ENCODE results near the gene COL1A2.

Gene COL1A2

DNA sequence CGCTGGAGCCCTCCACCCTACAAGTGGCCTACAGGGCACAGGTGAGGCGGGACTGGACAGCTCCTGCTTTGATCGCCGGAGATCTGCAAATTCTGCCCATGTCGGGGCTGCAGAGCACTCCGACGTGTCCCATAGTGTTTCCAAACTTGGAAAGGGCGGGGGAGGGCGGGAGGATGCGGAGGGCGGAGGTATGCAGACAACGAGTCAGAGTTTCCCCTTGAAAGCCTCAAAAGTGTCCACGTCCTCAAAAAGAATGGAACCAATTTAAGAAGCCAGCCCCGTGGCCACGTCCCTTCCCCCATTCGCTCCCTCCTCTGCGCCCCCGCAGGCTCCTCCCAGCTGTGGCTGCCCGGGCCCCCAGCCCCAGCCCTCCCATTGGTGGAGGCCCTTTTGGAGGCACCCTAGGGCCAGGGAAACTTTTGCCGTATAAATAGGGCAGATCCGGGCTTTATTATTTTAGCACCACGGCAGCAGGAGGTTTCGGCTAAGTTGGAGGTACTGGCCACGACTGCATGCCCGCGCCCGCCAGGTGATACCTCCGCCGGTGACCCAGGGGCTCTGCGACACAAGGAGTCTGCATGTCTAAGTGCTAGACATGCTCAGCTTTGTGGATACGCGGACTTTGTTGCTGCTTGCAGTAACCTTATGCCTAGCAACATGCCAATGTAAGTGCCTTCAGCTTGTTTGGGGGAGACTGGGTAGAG lies at the start of gene COL1A2:
TSS of gene COL1A2 (plus strand) at position 459 of the 704 bp plus-strand sequence. CDS start at position 596, 137 bp downstream.
- no peak for DNase-seq

DNA sequence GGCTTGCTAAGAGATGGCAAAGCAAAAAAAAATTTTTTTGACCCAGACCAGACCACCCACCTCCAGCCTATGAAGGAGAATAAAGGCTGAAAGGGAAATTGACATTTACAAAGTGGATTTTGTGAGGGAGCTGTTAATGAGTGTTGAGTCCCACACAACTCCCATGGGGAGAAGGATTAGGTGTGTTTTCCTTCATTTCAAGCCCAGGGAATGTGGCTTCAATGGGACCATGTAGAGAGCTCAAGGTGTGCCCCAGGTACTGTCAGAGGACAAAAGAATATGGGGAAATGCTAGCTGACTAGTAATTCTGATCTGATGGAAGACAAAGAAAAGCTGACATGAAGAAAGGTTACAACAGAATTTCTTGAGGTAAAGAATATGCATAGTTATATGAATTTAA lies 48.8 kb upstream of the COL1A2 start:
- no peak for DNase-seq

DNA sequence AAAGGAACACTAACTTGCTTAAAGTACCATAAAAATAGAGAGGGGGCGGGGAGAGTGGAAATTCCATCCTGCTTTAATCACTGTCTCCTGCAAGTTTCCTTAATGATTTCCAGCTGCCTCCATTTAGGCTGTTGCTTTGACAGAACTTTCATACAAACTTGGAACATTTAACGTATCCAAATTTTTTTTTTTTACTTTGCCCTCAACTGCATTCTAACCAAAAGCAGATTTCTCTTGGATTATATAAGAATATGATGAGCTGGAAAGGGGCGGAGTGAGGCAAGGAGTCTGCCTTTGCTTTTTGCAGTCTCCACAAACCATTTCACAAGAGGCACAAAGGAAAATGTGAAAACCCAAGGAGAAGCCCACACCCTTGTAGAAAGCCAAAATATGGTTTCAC lies 46.6 kb upstream of the COL1A2 start:
- no peak for DNase-seq

DNA sequence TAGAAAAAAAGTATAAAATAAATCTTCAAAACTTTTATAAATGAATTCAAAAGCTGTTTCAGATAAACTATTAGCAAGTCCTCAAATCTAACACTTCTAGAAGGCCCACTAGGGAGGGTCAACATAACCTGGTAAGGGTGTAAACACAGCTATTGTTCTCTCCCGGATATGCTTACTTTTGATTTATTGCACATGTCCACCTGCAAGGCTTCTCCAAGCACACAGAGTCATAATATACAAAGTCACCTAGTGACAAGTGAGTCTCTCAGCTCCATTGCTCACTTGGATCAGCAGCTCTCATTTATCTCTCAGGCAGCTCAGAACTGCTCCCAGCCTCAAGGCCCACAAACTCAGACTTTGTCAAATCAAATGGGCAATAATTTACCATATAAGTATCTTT lies 44.0 kb upstream of the COL1A2 start:
- no peak for DNase-seq

DNA sequence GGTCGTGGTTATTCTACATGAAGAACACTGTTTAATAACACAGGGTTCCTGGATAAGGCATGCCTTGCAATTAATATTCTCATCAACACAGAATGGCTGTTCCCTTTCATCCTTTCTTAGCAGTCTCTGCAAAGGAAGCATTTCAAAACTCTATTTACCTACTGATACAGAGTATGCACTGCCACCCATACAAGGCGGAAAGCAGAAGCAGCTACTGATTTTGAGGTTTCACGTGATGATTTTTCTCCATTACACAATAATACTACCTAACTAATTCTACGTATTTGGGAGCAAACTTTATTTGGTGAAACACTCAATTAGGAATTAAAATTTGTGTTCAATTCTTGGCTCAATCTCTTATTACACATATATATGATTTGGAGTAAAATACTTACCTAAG lies 43.0 kb upstream of the COL1A2 start:
- no peak for DNase-seq

DNA sequence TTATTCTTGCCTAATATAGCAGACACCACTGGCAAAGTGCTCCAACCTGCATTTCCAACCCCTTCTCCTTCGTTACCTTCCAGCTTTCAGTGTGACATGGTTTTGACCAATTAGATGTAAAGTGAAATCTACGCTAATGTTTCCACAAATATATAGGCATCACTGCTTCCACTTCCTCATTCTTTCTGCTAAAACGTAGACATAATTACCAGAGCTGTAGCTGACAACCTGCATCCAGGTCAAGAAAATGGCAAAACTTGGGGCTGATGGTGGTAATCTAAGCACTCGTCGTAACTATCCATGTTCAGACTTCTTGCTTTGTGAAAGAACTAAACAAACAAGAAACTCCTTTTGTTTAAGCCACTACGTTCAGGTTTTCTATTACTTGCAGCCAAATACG lies 41.8 kb upstream of the COL1A2 start:
- DNase-seq = no peak

DNA sequence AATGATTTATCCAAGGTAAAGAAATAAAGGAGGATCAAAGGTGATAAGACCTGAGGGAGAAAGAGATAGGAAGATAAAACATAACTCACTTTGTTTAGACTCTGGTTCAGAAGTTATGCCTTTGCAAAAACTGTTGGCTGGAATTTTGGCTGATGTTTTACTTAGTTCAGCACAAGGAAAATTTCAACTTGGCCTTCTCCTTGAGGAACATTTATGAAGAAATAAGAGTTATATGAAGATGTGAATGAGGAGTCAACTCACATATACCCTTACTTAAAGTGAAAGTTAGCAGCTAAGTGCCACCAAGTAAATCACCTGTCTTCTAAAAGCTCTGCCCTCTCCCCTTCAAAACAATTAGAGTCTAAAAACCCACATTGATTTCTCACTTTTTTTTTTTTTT lies 39.7 kb upstream of the COL1A2 start:
- no peak for DNase-seq

DNA sequence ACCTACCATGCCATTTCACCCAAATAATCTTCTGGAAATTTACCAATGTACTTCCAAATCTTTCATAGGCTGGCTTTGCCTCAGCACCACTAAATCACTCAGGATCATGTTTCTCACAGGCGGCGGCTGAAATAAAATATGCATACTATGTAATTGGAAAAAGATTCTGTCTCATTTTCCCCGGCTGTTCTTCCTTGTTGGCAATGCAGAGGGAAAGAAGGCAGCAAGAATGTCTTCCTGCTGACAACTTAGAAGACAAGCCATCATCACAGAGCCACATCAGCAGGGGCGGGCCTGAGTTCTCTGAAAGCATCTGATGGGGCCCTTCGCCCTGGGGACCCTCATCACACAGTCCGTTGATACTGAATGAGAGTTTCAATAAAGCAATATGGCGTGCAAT lies 39.2 kb upstream of the COL1A2 start:
- no peak for DNase-seq

DNA sequence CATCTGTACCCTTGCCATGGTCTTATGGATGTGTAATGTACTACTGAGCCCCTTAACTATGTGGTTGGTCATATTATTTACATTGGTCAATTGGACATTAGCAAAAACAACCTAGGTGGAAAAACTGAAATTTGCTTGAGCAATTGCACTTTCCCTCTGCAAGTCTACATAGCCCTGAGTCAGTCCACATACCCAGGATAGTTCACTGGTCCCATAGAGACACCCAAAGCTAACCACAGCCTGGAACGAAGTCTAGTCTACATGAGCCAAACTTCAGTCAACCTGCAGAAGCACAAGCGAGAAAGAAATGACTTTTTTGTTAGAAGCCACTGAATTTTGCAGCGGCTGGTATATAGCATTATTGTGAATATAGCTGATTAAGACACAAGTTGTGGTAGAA lies 37.6 kb upstream of the COL1A2 start:
- DNase-seq = no peak

DNA sequence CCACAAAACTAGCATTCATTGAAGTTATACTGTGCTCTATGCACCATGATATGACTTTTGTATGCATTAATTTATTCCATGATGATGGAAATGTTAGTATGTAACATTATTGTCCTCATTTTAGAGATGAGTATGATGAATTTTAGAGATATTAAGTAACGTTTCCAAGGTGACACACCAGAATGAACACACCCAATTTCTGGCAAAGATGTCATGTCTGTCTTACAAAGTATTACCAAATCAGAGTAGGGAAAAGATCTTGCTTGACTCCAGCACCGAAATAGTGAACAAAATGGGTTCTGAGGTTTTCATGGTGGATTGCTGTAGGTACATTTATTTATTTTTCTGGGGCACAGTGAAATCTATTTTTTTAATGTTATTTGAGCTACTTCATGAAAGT lies 33.8 kb upstream of the COL1A2 start:
- DNase-seq = no peak

DNA sequence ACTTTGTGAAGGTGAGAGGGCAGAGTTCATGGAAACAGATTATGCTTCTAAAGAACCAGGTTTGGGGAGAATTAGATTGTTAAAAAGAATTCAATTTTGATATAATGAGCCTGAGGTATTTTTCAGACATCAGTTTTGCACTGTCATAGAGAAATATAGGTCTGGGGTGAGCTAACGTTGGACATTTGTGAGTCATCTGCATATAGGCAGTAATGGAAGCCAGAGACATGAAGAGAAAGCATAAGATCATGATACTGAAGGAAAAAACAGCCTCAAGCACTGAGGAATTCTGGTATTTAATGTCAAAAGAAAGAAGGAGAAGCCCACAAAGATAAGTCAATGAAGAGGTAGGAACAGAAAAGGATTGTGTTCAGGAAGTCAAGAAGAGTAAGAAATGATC lies 32.4 kb upstream of the COL1A2 start:
- no peak for DNase-seq

DNA sequence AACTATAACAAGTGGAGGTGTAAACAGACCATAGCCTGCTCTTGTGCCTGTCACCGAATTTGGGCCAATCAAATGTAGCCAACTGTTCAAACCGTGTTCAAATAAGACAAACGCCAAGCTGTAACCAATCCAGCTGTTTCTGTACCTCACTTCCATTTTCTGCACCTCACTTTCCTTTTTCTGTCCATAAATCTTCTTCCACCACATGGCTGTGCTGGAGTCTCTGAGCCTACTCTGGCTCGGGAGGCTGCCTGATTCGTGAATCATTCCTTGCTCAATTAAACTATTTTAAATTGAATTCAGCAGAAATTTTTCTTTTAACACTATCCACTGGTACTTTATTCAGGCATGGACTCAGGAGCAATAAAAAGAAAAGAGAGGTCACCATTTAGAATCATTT lies 29.9 kb upstream of the COL1A2 start:
- no peak for DNase-seq

DNA sequence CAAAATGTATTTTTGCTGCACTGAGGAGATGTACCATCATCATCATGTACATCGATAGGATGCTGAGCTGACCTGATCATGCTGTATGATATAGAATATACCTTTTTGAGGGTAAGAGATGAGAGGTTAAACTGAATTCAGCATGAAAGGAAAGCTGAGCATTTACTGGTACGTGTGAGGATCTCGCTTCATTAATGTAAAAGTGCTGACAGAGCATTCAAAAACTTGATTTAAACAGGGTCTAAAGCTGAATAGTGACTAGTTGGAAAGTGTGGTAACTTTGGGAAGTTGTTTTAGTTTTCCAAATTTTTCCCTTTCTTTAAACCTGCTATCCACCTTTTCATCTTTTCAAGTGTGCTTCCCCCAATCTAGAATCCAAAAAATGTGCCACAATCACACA lies 28.5 kb upstream of the COL1A2 start:
- no peak for DNase-seq

DNA sequence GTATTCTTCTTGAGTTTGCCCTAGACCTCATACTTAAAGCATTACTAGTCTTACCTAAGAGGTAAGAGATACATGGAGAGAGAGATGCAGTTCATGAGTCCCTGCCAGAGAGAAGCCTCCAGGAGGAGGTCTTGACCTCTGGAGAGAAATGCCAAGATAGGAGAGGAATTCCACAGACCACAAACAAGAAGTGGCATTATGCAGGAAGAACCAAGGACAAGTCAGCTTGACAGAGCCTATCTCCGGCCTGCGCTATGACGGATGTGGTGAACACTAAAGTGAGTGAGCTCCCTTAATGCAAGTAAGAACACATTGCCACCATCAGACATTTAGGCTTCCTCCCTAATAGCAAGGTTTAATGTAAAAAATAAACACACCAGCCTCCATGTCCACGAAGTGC lies 27.9 kb upstream of the COL1A2 start:
- DNase-seq = no peak

DNA sequence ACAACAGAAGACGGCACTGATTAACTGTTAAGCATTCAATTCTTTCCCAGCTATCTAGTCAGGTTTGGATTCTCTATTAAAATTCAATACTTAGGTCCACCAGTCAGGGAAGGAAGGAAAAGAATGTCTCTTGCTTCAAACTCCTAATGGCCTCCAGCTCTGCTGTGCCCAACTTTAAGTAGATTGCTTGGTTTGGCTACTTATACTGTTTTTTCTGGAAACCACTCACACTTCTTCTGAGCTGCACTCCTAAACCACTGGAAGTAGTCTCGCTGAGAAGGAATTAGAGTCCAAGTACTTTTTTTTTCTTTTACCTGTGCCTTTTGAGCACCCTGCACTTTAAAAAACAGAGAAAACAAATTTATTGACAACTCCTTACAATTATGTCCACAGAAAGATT lies 26.7 kb upstream of the COL1A2 start:
- no peak for DNase-seq

DNA sequence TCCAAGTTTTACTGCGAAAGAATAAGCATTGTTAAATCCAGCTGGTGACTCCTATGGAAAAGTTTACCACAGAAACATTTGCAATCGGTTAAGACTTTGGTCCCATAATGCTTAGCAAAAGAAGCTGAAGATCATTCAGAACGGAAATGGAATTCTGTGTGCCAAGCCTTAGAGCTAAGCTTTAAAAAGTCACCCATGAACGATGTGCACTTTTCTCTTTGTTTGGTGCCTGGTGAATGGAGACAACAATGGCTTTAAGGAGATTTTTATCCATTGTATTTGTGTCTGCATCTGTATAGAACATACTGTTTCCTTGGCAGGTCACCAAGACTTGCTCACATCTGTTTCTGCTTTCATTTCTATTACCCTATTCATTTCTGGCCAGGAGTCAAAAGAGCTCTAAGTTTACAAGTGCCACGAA lies 26.3 kb upstream of the COL1A2 start:
- no peak for DNase-seq

DNA sequence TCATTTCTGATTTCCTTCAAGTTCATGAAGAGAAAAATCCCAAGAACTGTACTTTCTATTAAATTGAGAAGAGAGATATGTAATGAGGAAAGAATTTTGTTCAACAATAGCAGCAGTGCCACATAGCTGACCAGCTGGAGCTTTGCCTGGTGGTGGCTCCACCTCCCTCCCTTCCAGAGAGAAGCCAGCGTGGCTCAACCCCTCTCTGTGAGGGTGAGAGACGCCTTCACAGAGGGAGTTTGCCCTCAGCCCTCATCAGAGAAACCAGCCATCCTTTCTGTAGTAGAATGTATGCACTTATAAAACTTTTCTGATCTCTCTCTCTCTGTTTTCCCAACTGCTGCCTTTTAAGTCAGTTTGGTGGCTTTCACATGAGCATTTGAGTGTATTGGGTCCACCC lies 20.5 kb upstream of the COL1A2 start:
- no peak for DNase-seq

DNA sequence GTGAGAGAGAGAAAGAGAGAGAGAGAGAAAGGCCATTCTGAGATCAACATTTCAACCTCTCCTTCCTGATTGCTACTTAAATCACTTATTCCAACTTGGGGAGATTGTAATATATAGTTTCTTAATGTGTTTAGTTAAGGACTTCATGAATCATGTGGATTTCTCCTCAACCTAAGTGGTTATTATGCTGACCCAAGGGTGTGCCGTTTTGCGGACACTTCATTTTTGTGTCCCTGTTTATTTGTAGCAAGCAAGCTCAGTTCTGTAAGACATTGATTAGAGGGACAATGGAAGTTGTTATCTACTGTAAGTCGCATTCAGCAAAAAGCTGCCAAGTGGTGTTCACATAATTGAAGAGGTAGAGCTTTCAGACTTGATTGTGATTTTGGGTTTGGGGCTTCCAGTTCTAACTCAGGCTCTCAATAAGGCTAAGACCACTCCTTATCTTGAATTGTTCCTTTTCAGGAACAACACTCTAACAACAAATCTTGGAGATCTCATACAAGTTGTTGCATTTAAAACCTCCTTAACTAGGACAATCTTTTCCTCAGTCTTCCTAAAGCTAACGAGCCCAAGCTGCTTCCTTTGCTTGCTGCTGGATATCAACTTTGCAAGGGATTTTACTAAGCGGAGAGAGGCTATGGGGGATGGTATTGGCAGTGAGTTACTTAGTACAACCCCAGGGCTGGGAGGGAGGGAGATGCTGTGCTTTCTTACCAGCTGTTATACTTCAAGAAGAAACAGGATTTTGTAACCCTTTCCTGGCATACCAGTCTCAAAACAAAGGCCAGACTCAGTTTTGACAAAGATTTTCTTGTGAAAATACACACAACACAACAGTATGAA lies 19.8 kb upstream of the COL1A2 start:
- no peak for DNase-seq

DNA sequence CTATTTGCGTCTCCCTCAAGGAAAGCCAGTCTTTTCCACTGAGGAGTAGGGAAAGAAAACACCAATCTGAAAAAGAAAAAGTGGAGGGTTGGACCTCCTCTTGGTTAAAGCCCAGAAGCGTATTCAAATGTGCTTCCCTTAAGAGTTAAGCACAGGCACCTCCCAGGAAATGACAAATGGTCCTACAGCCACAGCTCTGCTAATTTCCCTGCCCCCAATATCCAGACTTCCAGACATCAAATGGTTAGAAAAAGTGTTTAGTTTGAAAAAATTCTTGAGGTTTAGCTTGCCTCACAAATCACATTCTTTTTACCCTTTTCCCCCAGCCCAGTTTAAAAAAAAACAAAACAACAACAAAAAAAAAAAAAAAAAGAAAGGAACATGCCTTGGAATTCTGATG lies 19.0 kb upstream of the COL1A2 start:
- DNase-seq = no peak

DNA sequence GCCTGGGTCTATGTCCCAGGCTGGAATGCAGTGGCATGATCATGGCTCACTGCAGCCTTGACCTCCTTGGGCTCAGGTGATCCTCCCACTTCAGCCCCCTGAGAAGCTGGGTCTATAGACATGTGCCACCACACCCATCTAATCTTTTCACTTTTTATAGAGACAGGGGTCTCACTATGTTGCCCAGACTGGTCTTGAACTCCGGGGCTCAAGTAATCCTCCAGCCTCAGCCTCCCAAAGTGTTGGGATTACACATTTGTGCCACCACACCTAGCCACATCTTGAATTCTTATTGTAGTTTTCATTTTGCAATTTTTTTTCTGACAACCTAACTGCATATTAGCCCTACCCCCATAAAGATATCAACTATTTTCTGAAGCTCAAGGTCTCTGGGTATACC lies 18.4 kb upstream of the COL1A2 start:
- DNase-seq = no peak

DNA sequence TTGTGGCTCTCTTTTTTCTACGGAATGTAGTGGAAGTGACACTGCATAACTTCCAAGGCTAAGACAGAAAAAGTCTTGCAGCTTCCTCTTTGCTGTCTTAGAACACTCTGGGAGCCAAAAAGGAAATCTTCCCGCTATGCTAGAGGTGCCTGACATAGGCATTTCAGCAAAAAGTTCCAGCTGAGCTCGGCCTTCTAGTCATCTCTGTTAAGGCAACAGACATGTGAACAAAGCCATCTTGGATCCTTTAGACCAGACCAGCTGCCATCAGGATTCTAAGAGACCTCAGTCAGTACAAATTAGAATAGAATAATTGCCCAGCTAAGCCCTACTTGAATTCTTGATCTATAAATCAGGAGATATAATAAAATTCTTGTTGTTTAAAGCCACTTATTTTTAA lies 16.3 kb upstream of the COL1A2 start:
- no peak for DNase-seq

DNA sequence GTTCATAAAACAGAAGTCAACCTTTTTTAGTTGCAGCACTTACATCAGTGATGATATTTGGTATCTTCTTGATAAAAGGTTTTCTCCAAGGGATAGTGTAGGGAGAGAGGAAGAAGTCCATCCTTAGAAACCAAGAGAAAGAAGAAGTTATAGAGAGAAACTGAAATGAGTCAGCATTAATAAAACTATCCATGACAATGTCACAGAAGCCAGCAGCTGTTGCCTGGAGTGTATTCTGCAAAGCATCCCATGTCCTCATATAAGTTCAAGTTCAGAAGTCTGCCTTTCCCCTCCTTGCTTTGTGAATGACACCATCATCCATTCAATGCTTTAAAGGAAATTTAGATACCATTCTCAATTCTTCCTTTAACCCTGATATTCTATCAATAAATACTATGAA lies 14.4 kb upstream of the COL1A2 start:
- DNase-seq = no peak

DNA sequence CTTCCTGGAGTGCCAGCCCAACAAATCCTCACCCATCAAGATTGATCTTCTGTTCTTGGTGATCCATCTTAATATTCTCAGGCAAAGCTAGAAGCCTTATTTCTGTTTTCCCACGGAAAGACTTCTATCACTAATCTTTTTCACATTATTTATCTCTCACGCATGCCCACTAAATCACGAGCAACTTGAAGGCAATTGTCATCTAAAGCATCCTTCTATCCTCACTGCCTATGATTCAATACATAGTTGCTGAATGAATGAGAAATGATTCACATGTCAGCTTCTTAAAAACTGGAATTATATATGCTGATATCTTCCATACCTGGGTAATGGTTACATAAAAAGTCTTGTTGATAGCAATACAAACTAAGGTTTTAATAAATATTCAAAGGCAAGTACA lies 12.6 kb upstream of the COL1A2 start:
- no peak for DNase-seq

DNA sequence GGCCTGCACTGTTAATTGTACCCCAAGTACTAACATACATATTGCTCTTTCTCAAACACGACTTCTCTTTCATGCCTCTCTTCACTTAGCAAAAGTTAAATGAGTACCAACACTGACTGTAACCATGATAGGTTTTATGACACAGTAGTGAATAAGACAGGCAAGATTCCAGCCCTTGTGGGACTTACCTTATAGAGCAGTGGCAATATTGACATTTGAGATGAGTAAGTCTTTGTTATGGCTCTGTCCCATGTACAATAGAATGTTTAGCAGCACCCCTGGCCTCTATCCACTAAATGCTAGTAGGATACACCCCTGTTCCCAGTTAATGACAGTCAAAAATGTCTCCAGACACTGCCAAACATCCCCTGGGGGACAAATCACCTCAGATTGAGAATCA lies 11.9 kb upstream of the COL1A2 start:
- no peak for DNase-seq

DNA sequence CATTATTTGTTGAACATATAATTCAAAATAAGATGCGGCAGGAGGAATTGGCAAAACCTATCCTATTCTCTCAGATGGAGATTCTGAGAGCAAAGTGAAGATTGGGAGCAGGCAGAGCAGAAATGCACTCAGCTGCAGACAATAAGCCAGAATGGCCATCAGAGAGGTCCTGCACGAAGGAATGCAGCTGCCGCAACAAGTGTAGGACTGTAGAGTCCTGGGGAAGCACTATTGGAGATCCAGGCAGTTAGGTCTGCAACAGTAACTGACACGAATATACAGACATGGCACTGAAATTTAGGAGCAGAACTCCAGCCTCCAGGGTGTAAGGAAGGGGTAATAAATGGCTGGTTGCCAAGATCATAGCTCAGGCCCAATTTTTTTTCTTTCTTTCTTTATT lies 10.4 kb upstream of the COL1A2 start:
- DNase-seq = no peak

Measured in NCI-H2107 (cell line).